ENCODE results near the gene OR5AC2. TPM values are rescaled to one million over a fixed set of nuclear protein-coding genes. Genes with fewer than 3 reads are reported as not detected.

OR5AC2 gene, protein sequence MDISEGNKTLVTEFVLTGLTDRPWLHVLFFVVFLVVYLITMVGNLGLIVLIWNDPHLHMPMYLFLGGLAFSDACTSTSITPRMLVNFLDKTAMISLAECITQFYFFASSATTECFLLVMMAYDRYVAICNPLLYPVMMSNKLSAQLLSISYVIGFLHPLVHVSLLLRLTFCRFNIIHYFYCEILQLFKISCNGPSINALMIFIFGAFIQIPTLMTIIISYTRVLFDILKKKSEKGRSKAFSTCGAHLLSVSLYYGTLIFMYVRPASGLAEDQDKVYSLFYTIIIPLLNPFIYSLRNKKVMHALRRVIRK
- not detected in 2 replicates for total RNA-seq (2014; rRNA removed; shearing (Covaris generic))

DNA sequence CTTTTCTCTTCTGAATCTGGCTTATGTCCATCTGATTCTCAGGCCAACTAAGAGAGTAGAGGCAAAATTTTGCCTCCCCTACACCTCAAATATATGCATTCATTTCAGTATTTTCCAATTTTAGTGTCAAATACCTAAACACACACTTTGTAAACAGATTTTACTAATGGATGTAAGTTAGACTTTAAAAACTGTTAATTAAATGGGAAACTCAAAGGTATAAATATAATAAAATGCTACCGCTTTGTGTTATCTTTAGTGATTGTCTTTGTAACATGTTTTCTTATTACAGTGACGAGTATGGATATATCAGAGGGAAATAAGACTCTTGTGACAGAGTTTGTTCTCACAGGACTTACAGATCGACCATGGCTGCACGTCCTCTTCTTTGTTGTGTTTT lies at the start of gene OR5AC2:
OR5AC2 (plus strand) TSS at position 301 of the 400 bp plus-strand sequence; CDS start at position 301, 0 bp downstream.
- in situ Hi-C loops (cut with HindIII; ENCODE audit: low sequenced_read_pairs) = no loop called here

DNA sequence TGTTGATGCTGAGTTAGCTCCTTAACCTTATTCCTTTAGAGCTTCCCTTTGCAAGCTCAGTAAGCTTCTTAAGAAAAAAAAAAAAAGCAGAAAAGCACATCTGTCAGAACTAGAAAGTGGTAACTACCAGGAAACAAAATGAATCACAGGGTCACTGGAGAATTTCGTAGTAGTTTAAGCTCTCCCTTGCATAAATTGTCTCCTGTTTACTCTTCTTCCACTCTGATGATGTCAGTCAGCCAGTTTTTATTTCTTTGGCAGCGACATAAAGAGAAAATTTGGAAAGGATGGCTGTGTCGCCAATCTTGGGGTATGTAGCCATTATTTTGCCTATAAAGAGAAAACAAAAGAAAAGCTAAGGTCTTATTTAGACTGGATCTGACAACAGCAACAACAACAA lies 48.7 kb upstream of the OR5AC2 start:
- no peak for DNase-seq (ENCODE audit: low spot score)
- in situ Hi-C loops (cut with HindIII; ENCODE audit: low sequenced_read_pairs) = no loop called here

More for the DNA sequence above, at the start of gene OR5AC2:
- DNase-seq (ENCODE audit: low spot score) = no peak

DNA sequence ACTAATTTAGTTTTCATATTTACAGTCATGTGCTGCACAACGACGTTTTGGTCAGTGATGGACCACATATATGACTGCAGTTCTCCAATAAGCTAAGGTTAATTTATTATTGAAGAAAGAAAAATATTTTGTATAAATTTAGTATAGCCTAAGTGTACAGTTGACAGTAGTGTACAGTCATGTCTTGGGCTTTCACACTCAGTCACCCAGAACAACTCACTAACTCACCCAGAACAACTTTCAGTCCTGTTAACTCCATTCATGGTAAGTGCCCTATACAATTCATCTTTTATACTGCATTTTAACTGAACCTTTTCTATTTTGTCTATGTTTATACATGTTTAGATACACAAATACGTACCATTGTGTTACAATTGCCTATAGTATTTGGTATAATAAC lies 48.1 kb upstream of the OR5AC2 start:
- in situ Hi-C loops (cut with HindIII; ENCODE audit: low sequenced_read_pairs) = no loop called here
- no peak for DNase-seq (ENCODE audit: low spot score)

DNA sequence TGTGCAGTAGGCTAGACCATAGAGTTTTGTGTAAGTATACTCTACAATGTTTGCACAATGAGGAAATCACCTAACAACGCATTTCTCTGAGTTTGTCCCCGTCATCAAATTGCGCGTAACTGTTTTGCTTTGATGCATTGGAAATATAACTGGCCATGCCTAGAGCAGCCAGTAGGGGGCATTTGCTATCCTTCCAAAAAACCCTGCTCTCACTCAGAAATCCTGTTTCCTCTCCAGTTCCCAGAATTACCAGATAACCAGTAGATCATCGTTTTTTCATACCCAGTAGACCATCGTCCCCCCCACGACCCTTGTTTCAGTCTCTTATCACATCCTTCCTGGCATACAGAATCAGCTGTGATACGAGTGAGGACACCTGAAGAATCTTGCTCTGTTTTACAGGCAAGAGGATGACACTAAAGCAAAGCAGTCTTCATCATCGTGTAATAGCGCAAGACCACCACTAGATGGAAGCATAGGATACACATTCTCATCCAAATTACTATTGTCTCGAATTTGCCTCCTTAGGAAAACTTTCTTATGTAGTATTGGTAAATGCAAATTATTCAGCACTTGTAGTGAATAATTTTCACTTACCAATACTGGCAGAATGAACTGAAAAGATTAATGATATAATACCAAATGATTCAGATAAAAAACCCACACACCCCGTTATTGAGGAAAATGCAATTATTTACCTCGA lies 47.5 kb upstream of the OR5AC2 start:
- DNase-seq (ENCODE audit: low spot score) = peak; percentile 81
- in situ Hi-C loops (cut with HindIII; ENCODE audit: low sequenced_read_pairs) = no loop called here

GRCh38 chr3:98041350-98041749 lies 45.6 kb upstream of the OR5AC2 start:
- in situ Hi-C loops (cut with HindIII; ENCODE audit: low sequenced_read_pairs) = no loop called here
- no peak for DNase-seq (ENCODE audit: low spot score)

DNA sequence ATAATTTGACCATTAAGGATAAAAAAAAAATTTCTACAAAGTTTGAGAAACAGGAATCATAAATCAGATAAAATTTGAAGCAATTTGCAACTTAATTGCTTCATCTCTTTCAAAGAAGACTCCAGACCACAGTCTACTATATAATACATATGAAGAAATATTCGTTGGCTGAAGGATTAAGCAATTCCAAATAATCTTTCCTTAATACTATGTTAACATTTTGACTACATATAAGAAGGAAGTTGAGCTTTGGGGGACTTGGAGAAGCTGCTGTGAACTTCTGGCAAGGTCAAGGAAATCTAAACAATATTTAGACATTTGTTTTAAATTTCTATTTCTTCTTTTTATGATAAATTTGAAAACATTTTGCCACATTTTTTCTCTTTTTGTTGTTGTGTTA lies 38.4 kb upstream of the OR5AC2 start:
- DNase-seq (ENCODE audit: low spot score) = no peak
- in situ Hi-C loops (cut with HindIII; ENCODE audit: low sequenced_read_pairs) = no loop called here

DNA sequence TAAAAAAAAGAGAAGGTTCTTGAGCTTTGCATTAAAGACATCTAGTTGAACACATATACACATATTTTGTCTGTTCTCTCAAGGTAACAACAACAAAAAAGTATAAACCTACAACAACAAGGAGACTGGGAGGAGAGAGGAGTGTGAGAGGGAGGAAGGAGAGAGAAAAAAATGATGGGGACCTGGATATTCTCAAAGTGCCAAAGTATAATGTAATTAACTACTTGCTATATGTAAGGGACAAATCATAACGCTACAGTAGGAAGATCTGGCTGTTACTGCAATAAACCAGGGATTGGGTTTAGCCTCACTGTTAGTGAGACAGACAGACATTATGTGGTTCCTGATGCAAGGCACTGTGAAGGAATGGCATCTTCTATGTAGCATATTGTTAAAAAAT lies 37.7 kb upstream of the OR5AC2 start:
- DNase-seq (ENCODE audit: low spot score) = no peak
- in situ Hi-C loops (cut with HindIII; ENCODE audit: low sequenced_read_pairs) = no loop called here

- DNase-seq (ENCODE audit: low spot score) = no peak
- in situ Hi-C loops (cut with HindIII; ENCODE audit: low sequenced_read_pairs) = no loop called here
These were observed 30.9 kb upstream of the OR5AC2 start for GRCh38 chr3:98056035-98056434.

DNA sequence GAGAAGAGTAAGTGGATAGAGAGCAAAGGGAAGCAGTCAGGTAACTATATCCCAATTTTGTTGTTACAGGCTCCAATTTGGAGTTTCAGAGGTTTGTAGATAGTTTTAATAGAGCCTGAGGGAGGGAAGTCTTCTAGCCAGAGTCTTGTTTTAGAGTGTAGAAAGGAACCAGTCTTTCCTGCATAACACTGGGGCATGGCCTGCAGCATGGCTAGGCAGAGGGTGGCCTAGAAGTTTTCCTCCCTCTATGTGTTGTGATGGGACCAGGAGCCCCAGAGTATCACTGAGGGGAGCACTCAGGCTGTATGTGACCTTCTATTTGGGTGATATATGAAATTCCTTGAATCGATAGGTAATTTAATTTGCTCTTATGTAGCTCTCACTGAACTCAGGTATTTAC lies 29.3 kb upstream of the OR5AC2 start:
- DNase-seq (ENCODE audit: low spot score) = no peak
- in situ Hi-C loops (cut with HindIII; ENCODE audit: low sequenced_read_pairs) = no loop called here

DNA sequence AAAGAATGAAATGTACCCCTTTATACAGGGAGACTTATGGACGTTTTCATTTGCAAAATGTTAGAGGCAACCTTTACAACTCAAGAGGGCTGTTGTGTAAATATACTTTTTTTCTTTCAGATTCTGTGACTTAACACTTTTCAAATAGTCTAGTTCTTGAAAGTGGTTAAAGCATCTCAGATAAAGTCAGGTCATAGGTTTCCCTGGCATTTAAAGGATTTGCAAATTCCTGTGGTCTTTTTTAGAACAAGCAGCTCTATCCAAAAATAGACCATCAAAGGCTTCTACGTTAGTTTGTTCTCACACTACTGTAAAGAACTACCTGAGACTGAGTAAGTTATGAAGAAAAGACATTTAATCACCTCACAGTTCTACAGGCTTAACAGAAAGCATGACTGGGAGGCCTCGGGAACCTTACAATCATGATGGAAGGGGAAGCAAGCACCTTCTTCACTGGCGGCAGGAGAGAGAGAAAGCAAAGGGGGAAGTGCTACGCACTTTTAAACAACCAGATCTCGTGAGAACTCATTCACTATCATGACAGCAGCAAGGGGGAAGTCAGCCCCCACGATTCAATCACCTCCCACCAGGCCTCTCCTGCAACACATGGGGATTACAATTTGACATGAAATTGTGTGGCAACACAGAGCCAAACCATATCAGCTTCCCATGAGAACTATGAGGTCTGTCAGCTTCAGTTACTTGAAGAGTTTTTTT lies 28.6 kb upstream of the OR5AC2 start:
- no peak for DNase-seq (ENCODE audit: low spot score)
- in situ Hi-C loops (cut with HindIII; ENCODE audit: low sequenced_read_pairs) = no loop called here

DNA sequence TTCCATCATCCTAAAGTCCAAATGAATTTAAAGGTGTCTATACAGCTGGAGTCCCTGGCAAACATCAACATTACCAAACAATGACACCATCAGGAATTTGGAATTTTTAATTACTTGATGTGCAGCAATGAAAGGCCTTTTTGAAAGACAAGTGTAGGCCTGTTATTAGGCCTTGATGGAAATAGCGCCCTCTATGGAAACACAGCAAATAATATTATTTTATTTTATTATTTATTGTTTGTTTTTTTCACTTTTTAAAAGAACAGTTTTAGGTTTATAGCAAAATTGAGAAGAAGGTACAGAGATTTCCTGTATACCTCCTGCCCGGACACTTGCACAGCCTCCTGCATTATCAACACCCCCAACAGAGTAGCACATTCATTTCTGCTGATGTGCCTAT lies 18.1 kb upstream of the OR5AC2 start:
- no peak for DNase-seq (ENCODE audit: low spot score)
- in situ Hi-C loops (cut with HindIII; ENCODE audit: low sequenced_read_pairs) = no loop called here

DNA sequence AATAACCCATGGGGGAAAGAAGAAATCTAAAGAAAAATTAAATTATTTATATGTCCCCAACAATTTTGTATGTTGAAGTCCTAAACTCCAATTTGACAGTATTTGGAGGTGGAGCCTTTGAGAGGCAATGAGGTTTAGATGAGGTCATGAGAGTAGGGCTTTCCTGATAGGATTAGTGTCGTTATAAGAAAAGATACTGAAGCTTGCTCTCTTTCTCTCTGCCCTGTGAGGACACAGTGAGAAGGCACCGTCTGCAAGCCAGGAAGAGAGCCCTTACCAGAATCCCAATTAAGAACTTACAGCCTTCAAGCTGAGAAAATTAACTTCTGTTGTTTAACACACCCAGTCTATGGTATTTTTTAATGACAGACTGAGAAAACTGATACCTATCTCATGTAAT lies 16.1 kb upstream of the OR5AC2 start:
- in situ Hi-C loops (cut with HindIII; ENCODE audit: low sequenced_read_pairs) = no loop called here
- no peak for DNase-seq (ENCODE audit: low spot score)

DNA sequence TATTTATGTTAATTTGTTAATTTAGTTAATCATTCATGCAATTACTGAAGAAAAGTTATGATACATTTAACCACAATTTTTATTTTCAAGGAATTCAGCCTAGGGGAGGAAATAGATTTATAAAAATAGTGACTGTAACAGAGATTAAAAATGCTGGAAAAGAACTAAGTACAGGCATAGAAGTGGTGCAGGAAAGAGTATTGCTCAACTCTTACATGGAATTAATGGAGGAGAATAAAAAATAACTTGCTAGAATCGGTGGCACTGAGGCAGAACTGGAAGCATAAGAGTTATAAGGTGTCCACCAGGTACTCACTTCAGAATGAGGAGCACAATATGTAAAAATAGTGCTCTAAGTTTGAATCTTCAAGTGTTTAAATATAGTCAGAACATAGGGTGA lies 13.5 kb upstream of the OR5AC2 start:
- in situ Hi-C loops (cut with HindIII; ENCODE audit: low sequenced_read_pairs) = no loop called here
- DNase-seq (ENCODE audit: low spot score) = no peak

DNA sequence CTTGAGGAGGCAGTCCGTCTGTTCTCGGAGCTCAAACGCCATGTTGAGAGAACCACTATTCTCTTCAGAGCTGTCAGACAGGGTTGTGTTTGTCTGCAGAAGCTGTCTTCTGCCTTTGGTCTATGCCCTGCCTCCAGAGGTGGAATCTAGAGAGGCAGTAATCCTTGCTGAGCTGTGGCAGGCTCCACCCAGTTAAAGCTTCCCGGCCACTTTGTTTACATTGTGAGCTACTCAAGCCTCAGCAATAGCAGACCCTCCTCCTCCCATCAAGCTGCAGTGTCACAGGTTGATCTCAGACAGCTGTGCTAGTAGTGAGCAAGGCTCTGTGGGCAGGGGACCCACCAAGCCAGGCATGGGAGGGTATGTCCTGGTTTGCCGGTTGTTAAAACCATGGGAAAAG lies 8.9 kb downstream of the OR5AC2 start:
- no peak for DNase-seq (ENCODE audit: low spot score)
- in situ Hi-C loops (cut with HindIII; ENCODE audit: low sequenced_read_pairs) = no loop called here

DNA sequence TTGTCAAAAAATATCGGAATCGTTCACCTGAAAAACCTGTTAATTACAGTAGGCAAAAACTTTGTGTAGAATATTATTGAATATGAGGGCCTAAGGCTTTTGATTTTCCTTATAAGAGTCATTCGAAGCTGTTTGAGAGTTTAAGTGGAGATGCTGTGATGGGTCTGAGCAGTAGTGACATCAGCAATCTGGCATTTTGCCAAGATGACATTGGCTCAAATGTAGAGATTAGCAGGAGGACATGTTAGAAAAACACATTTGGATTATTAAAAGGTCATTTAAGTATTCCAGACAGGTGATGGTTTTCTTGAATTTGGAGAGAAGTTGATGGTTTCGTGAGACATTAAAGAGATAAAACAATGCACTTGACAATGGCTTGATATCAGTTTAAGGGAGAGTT lies 12.9 kb downstream of the OR5AC2 start:
- DNase-seq (ENCODE audit: low spot score) = no peak
- in situ Hi-C loops (cut with HindIII; ENCODE audit: low sequenced_read_pairs) = no loop called here

GRCh38 chr3:98108162-98108561 lies 21.2 kb downstream of the OR5AC2 start:
- DNase-seq (ENCODE audit: low spot score) = no peak
- in situ Hi-C loops (cut with HindIII; ENCODE audit: low sequenced_read_pairs) = no loop called here

DNA sequence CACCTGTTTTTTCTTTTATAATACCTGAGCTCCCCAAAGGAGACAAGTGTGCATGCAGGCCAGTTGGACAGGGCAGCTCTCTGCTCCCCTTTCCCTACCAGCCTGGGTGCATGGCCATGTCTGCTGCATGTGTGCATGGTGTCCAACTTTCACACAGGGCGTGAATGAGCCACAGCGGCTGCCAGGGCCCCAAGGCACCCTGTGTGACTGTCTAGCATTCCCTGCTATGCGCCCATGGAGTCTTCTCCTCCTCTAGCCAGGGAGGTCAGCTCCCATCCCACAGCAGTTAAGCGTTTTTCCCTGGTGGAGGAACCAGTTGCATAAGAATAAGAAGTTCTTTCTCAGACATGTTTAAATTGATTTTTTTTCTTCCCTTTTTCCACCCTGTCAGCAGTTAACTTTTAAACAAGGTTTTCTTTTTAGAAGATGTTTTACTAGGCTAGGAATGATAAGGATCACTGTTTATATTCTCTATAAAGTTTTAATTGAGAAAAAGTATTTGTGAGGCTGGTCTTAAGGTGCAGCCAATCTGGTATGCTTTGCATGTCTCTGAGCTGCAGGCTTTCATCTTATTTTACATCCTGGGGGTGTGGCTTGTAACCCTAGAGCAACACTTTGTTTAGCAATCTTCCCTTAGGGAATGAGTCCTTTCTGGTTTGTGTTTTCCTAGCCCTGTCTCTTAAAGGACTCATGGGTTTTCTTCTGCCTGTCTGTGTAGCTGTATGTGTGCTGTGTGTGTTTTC lies 23.0 kb downstream of the OR5AC2 start:
- in situ Hi-C loops (cut with HindIII; ENCODE audit: low sequenced_read_pairs) = no loop called here

GRCh38 chr3:98110550-98110908 lies 23.6 kb downstream of the OR5AC2 start:
- no peak for DNase-seq (ENCODE audit: low spot score)
- in situ Hi-C loops (cut with HindIII; ENCODE audit: low sequenced_read_pairs) = no loop called here

More for the DNA sequence above, 23.0 kb downstream of the OR5AC2 start:
- no peak for DNase-seq (ENCODE audit: low spot score)

DNA sequence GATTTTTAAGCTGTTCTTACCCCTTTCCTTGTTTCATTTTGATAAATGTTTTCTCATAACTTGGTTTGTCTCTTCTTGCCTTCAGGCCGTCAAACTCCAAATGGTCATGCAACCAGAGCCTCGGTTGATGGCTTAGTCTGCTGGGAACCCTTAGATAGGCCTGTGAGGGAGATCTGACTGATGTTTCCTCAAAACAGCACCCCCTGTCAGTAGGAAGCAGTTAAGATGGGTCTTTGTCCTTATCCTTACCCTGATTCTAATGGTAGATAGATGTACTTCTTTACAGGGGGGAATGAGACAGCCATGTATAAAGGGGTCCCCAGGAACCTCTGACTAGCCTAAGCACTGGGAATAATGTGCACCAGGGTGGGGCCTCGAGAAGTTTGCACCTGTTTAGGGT lies 27.3 kb downstream of the OR5AC2 start:
- in situ Hi-C loops (cut with HindIII; ENCODE audit: low sequenced_read_pairs) = no loop called here
- no peak for DNase-seq (ENCODE audit: low spot score)

DNA sequence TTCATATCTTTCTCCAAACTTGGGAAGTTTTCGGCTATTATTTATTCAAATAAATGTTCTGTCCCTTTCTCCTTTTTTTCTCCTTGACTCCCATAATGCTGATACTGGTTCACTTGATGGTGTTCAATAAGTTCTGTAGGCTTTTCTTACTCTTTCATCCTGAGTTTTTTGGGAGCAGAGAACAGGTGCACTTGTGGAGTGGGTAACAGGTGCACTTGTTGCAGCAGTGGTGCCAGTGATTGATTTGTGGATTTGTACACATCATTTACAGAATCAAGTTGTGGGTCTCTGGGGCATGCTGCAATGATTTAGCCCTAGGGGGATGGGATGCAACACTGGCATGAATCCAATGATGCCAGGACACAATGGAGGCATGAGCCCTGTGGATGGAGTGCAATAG lies 28.7 kb downstream of the OR5AC2 start:
- no peak for DNase-seq (ENCODE audit: low spot score)
- in situ Hi-C loops (cut with HindIII; ENCODE audit: low sequenced_read_pairs) = no loop called here

All from G401 (cell line).